ENCODE data around the gene AFF3.
"Not testable (repeated sequence)": the region's sequence is repeated elsewhere in the genome, so short reads cannot be mapped to it uniquely, and the experiment has no call there.

Gene AFF3

DNA sequence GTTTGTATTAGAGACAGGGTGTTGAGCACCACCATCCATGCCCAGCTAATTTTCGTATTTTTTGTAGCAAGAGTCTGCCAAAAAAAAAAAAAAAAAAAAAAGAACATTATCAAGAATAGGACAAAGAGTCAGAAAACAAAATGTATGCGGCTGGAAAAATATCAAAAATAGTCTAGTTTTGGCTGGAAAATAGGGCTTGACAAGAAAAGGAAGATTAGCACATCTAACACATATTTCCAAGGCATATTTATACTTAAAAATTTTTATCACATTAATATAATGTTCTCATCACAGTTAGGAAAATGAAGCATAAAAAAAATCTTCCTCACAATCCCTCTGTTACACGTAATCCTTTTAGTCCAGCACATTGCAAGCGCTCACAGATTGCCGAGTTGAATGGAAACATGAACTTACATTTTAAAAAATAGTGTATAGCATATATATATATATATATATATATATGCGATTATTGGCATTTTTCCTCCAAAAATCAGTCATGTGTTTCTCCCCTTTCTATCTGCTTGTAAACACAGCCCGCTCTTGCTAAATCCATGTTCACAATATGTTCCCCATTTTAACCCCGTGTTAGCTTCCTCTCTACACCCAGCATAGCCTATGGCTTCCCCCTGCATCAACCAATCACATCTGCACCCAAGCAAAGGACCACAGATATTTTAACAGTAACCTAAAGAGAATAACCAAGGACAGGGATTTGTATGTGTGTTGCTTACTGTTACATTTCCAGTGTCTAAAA lies 183.0 kb downstream of the AFF3 start:
- no peak for DNase-seq

DNA sequence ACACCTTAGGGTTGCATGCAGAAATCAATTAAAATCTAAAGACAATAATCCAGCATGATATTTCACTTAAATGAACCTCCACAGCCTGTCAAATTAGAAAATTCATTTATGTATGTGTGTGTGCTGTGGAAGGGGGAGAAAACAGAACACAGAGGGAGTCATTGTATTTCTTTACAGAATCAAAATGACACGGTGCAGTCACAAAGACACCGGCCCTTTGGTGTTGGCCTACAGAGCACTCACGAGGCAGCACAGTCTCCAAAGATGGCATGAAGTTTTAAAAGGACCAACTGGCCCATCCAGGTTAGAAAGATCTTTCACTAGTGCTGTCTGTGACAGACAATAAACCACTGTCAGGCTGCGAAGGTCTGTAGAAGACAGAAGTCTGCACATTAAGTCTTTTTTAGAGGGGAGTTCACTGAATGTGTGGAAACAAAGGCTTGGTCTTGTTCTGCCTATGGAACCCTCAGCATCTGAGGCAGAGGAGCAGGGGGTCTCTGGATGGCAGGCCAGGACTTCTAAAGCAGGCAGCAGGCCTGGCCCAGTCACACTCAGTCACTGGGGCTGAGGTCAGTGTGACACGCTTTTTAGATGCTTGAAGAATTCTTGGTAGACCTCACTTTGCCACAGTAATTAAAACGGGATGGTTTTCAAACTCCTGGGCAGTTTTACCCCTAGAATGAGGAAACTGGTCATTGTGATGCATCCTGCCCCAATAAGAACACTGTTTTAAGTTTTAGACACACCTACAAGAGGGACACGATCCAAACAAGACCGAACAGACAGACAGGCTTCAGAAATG lies 184.9 kb downstream of the AFF3 start:
- no peak for DNase-seq

DNA sequence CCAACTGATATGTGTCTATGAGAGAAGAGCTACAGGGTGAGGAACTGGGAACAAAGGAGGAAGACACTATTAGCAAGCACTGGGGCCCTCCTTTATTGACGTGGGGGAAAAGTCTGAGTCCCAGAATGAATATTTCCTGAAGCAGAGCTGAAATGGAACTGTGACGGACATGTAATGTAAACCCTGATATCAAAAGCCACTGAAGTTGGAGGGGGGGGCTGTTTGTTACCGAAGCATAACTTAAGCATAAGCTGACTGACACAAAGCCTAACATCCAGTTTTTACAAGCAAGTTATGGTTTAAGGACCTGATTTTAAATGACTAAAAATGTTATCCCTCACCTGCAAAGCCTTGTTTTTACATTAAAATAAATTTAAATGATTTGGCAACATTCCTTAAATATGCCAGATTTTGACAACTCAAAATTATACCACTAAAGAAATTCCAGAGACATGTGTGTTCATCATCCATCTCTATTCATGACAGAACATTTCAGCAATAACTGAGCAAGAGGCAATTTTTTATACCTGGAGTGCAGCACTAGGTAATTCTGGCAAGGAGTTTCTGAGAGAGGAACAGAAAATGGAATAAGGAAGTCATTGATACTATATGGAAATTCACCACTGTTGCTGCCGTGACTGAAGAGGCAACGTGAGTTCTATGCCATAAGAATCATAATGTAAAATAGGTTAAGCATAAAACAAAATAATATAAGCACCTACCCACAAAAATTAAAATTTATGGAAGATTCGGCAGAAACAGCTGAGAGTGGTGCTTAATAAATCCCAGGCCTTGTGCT lies 186.0 kb downstream of the AFF3 start:
- no peak for DNase-seq

DNA sequence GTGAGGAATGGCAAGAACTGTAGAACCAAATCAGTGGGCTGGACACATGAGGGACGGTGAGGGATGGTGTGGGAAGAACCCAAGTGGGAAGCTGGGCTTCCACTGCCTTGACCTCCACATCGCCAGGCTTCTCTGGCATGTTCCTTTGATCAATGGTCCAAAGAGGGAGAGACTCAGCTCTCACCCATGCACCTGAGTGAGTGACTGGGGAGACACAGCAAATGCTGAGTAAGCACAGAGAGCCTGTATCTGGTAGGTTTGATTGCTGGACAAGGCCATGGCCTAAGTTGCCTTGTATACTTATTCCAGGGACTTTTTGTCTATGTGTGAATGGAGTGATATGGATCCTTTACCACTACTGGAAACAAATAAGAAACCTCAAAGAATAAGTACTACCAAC lies 188.6 kb downstream of the AFF3 start:
- no peak for DNase-seq

DNA sequence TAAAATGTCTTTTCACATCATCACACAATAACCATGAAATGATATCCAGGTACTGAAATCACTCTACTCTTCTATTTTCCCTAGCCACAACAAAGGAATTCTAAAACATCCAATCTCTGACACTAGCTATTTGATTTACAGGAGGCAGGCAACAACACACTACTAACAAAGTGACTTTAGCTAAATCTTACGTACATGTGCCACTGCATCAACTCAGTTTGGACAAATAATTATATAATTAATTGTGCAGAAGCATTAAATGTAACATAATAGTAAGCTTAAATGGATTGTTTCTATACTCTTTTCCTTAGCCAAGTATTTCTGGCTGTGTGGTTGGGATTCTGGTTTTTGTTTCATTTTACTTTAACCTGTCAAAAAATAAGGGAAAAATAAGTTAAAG lies 192.4 kb downstream of the AFF3 start:
- DNase-seq = no peak

DNA sequence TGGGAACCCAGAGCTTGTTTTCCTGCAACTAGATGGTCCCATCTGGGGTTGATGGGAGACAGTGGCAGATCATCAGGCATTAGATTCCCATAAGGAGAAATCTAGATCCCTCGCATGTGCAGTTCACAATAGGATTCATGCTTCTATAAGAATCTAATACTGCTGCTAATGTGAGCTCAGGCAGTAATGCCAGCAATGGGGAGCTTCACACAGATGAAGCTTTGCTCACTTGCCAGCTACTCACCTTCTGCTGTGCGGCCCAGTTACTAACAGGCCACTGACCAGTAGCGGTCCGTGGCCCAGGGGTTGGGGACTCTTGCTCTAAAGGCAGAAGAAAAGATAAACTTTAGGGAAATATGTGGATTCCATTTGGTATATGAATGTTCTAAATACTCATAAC lies 192.9 kb downstream of the AFF3 start:
- no peak for DNase-seq

DNA sequence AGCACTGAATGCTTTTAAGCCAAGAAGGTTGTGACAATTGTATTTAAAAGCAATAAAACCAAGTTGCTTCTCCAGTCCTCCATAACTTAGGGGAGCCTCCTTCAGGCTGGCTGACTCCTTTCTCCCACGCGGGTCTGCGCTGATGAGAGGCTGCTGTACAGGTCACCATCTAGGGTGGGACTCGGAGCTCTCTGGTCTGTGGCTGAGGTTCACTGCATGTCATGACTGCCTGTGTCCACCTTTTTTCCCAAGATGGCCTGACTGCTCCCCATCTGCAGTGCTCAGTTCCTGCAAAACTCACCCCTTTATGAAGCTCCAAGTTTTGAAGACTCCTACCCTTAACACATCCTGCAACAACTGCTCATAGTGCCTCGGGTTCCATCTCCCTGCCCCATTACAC lies 194.4 kb downstream of the AFF3 start:
- no peak for DNase-seq

DNA sequence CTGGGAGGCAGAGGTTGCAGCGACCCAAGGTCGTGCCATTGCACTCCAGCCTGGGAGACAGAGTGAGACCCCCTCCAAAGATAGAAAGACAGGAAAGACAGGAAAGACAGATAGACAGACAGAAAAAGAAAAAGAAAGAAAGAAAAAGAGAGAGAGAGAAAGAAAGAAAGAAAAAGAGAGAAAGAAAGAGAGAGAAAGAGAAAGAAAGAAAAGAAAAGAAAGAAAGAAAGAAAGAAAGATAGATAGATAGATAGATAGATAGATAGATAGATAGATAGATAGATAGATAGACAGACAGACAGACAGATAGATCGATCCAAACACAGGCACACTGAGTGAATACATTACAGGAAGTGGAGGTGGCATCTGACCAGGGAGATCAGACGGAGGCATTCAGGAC lies 195.0 kb downstream of the AFF3 start:
- DNase-seq = not testable (repeated sequence)

DNA sequence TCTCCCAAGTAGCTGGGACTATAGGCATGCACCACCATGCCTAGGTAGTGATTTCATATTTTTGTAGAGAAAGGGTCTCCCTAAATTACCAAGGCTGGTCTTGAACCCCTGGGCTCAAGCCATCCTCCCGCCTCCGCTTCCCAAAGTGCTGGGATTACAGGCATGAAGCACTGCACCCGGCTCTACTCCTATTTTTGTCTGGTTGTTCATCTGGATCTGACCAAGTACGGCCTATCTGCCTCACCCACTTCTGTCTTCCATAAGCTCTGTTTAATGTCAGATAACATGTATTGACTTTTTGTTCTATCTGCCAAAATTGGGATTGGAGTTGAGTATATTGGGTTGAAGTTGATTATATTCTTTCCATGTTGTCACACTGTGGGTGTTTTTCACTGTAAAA lies 198.4 kb downstream of the AFF3 start:
- DNase-seq = no peak

DNA sequence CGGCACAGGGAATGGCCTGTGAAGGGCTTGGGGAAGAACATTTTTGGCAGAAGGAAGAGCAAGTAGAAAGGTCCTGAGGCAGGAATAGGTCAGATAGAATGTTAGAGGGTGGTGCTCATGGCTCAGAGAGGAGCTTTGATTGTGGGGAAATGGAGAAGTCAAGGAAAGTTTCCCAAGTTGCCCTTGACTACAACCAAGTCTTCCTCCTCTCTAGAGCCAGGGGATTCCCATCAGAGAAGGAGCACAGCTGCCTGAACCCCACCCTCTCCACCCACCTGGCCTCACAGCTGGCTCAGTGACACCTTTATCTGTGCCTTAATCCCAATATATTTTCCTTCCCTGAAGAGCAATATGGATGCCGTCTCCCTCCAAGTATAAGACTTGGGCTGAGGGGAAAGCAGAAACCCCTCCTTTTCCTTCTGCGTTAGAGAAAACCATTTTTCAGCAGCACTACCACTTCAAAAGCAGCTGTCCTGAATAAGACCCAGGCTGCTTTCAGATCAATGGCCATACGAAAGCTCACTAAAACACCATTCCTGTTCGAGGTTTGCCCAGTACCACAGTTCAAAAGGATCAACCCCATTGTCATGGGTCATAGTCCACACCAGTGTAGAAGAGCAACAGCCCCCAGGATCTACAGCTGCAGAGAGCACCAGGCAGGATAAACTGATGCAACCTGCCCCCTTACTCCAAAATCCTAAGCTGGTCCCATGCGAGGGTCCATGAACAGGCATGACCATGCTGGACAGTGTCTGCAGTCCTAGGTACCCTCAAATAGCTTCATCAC lies 199.6 kb downstream of the AFF3 start:
- DNase-seq = no peak

DNA sequence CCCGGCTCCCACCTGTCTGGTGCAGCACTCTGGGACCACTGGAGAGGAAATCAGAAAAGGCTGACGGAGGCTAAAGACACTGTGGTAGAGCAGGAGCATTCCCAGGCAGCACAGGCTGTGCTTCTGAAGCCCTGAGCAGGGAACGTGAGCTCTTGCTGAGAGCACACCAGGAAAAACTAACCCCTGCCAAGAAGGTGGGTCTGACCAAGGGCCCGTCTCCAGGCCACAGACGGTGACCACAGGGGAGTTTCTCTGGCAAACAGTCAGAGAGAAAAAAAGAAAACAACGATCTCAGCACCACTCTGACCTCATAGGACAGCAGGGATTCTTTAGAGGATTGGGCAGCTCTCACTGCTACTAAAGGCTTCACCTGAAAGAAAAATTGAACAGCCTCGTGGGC lies 201.4 kb downstream of the AFF3 start:
- DNase-seq = no peak

DNA sequence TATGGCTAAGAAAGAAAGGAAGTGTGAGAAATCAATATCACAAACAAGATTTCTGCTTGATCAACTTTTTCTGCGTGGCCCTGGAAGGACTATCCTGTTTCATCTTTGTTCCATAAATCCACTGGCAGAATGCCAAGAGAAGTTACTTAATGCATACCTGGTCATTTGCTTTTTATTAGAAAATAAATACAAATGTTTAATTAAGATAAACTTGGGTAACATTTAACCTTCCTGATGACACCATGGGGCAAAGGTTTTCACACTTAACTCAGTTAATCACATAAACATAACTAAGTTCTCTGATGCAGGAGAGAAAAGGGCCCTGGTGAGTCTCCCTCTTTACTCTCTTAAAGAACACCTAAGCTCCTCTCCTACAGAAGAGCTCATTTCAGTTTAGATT lies 203.3 kb downstream of the AFF3 start:
- DNase-seq = no peak

DNA sequence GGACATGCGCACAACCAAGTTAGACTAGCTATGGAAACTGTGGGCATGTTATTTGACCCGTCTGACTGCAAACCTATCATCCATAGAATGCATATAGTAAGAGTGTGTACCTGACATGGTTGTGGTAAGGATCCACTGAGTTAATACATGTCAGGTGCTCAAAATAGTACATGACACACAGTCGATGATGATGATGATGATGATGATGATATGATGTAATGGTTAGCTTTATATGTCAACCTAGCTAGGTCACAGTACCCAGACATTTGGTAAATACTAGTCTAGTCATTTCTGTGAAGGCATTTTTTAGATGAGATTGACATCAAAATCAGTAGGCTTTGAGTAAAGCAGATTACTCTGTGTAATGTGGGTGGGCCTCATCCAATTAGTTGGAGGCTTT lies 204.1 kb downstream of the AFF3 start:
- DNase-seq = no peak

DNA sequence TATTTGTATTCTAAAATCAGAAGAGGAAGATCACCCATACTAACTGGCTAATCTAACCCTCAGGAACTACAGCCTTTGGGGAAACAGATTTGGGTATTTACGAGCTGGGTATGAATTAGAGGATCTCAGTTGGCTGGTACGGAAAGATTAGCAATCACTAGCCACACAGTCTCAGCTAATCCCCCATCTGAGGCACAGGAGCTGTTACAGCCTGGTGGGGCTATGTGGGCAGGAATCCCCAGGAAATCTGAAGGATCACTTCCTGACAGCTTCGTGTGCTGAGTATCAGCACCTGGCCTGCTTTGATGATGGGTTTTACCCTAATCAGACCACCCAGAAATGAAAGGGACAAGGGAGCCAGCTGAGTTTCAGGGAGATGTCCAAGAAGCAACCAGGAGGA lies 206.3 kb downstream of the AFF3 start:
- no peak for DNase-seq

DNA sequence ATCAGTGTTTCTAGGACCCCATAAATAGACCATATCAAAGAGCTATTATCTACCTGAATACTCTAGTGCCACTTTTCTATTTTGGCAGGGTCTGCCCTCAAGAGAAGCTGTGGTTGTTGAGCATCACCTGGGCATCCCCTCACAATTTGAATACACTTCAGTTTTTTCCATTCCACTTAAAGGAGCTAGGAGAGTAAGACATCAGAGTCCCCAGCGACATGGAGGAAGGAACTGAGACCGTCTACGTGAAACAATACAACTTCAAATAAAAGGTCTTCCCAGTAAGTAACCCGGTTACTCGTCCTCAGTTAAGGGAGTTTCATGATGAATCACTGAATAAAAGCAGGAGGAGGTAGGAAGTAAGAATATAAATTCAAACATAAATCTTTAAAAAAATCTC lies 206.7 kb downstream of the AFF3 start:
- DNase-seq = no peak

DNA sequence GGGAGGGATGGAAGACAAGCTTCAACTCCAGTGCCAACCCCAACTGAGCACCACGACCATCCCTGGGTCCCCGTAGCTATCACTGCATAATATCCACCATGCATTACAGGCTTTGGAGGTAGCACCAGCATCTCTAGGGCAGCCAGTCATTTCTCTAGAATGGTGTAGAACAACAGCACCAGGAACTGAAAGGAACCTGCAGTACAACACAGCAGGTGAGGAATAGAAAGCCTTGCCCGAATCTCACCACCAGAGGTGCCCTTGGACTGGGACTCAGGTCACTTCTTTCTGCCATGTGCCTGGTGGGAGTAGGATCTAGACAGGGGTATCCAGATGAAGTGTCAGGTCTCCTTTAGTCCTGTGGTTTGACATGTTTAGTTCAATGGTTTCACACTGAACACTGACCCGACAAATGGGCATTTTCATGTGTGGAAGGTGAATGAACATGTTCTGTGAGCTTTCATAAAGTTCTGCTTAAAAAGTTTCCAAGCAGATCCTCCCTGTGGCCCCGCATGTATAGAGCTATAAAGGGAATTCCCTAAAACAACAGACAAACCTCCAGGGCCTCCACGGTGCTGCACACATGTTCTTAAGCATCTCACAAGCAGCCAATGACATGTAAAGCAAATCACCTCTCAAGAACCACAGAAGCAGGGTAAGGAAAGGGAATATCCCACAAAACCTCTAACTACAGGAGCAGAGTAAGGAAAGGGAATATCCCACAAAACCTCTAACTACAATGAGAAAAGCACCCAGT lies 208.3 kb downstream of the AFF3 start:
- no peak for DNase-seq

DNA sequence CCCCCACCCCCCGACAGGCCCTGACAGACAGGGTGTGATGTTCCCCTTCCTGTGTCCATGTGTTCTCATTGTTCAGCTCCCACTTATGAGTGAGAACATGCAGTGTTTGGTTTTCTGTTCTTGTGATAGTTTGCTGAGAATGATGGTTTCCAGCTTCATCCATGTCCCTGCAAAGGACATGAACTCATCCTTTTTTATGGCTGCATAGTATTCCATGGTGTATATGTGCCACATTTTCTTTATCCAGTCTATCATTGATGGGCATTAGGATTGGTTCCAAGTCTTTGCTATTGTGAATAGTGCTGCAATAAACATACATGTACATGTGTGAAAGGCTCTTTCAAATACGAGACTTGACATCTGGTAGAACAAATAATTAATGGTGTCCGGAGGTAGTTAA lies 208.9 kb downstream of the AFF3 start:
- not testable (repeated sequence) for DNase-seq

DNA sequence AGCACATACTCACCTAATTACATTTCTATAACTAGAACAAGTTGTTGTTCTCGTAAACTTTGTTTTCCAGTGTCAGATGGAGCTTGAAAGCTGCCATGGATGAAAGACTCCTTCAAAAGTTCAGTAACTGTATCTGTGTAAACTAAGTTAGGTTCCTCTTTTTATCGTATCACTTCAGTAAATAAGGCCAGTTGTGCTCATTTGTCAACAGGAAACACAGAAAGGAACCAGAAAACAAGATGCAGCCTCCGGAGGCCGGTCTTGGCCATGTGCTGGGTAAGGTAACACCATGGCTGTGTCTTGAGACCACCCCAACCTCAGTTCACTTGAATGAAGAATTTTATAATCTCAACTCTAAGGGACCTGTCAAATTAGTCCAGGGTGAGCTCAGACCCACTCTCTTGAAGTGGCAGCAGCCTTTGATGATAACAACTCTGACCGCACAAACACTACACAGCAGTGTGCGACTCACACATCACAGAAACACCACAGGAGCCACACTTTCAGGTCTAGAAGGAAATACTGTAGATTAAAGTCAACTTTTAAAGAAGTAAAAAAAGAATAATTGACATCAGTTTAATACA lies 213.8 kb downstream of the AFF3 start:
- DNase-seq = no peak

DNA sequence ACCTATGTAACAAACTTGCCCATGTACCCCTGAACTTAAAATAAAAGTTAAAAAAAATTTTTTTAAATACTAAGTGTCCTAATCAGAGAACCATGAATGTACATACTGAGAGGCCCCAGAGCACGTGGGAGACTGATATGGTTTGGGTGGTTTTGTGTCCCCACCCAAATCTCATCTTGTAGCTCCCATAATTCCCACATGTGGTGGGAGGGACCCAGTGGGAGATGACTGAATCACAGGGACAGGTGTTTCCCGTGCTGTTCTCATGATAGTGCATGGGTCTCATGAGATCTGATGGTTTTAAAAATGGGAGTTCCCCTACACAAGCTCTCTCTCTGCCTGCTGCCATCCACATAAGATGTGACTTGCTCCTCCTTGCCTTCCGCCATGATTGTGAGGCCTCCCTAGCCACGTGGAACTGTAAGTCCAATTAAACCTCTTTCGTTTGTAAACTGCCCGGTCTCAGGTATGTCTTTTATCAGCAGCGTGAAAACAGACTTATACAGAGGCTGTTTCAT lies 214.6 kb downstream of the AFF3 start:
- DNase-seq = not testable (repeated sequence)

DNA sequence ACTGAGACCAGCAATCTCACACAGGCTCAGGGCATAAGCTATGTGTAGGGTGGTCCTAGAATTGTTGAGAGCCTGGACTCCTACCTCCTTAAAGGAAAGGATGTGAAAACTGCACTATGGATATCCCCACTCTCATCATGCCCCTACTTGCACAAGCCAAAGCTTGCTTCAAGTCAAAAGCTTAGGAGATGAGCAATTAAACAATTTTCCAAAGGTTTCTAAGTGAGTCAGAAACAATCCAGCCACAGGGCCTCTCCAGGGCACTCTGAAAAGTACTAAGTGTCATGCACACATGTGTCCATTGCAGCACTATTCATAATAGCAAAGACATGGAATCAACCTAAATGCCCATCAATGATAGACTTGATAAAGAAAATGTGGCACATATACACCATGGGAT lies 215.4 kb downstream of the AFF3 start:
- no peak for DNase-seq

DNA sequence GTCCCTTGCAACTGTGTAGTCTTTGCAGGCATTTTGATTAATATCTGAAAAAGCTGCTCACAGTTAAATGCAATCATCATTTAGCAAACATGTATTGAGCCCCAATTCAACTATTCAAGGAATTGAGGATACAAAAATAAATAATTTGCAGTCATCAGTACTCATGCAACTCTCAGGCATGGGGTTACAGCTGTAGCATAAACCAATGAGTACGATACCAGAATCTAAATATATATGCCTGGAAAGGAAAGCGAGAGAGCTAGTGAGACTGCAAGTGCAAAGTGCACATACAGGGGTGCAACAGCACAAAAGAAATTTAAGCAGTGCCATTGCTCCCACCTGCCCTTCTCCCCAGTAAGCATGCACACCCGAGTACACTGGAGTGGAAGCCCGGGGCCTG lies 216.4 kb downstream of the AFF3 start:
- no peak for DNase-seq

DNA sequence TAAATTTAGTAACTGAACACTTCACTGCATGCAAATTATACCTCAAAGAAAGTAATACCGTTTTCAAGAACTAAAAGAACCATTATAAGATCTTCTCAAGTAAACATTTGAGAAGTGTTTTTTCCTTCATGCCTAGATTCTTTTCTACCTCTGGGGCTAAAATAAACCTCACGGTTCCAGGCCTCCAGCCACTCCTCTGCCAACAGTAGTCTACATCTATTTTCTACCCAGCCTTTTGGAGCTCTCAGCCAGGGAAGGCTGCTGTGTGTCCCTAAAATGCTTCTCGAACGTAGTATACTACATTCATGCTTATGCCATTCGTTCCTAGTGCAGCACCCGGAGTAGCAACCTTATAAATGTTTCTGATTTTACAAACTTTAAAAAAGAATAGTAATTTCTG lies 219.7 kb downstream of the AFF3 start:
- DNase-seq = no peak
